ENCODE measurements around the gene MAPK8. TPM values are rescaled to one million over a fixed set of nuclear protein-coding genes. Genes with fewer than 3 reads are reported as not detected.

The MAPK8 gene
- total and polyA plus RNA-seq, 2 of the 4 experiments (the other 2 are of a cell fraction), result 41.5 to 54.7 TPM

GRCh38 chr10:48340734-48341133 lies 34.3 kb downstream of the MAPK8 start:
- Histone ChIP-seq H3K9me1 (ENCODE audit: insufficient read depth, low read length) (peaks cover 2% of the 10 kb centered on the region; the same call in 1 of the 2 replicates), H3K14ac (replicated peaks; ENCODE audit: low read depth, low read length) (no peak overlapping the region), H2BK120ac (ENCODE audit: low read depth, low read length) (no peak overlapping the region), H3K23ac (ENCODE audit: low read depth, low read length) (no peak overlapping the region), H3K27me3 (ENCODE audit: control insufficient read depth, insufficient read depth, low read length) (no peaks in the 10 kb centered on the region), H3K18ac (ENCODE audit: low read depth, low read length) (no peak overlapping the region), H3K36me3 (ENCODE audit: control insufficient read depth, insufficient read depth, low read length) (no peaks in the 10 kb centered on the region; the same call in 1 of the 2 replicates), H4K5ac (ENCODE audit: low read depth, low read length) (no peak overlapping the region), H3K4me3 (ENCODE audit: insufficient read depth, low read depth, low read length) (no peak overlapping the region), H3K4me1 (ENCODE audit: control insufficient read depth, insufficient read depth, low read length) (peaks cover 2% of the 10 kb centered on the region), H2BK15ac (ENCODE audit: low read depth, low read length) (no peak overlapping the region), H3K4ac (ENCODE audit: low read depth, low read length) (no peak overlapping the region), H2AK9ac (replicated peaks; ENCODE audit: low read depth, low read length, poor library complexity) (no peak overlapping the region), H3K9ac (ENCODE audit: low read depth, low read length) (no peak overlapping the region), H3K9me3 (ENCODE audit: control insufficient read depth, insufficient read depth, low read length) (peaks cover 2% of the 10 kb centered on the region; the same call in 1 of the 2 replicates), H4K20me1 (ENCODE audit: insufficient read depth, low read length) (peaks cover 20% of the 10 kb centered on the region; the same call in 1 of the 2 replicates), H3K79me1 (ENCODE audit: low read depth in 1 of 2, low read length in 2 of 2) (peaks cover 33 to 47% of the 10 kb centered on the region in 2 experiments), H4K8ac (ENCODE audit: low read depth in 2 of 2, low read length in 2 of 2) (no peak overlapping the region), H3K56ac (ENCODE audit: extremely low read depth, insufficient read depth, low read length) (no peak overlapping the region), H2BK20ac (ENCODE audit: low read depth, low read length) (no peak overlapping the region), H2BK5ac (ENCODE audit: low read depth, low read length, poor library complexity, severe bottlenecking) (no peak overlapping the region), H2AFZ (replicated peaks; ENCODE audit: low read length, poor library complexity) (no peak overlapping the region), H3K27ac (ENCODE audit: insufficient read depth, low read length) (no peak overlapping the region), H4K91ac (ENCODE audit: insufficient read depth, low read depth, low read length) (no peak overlapping the region), H2AK5ac (ENCODE audit: low read depth, low read length) (no peak overlapping the region), H3K4me2 (ENCODE audit: low read depth, low read length) (no peak overlapping the region)
- ChIA-PET CTCF (no interaction called here), POLR2A (ENCODE audit: unreplicated experiment) (no interaction called here)
- no peak for TF ChIP-seq RAD21 (IDR thresholded peaks at IDR 0.05; ENCODE audit: low read length)
- TF ChIP-seq SMC3 (IDR thresholded peaks at IDR 0.05; ENCODE audit: low read depth, low read length), result no peak
- no peak for TF ChIP-seq CTCF (conservative IDR thresholded peaks at IDR 0.05; ENCODE audit: low read depth, low read length)
- no peak for TF ChIP-seq POLR2A (IDR thresholded peaks at IDR 0.05; ENCODE audit: low read depth, low read length)
- TF ChIP-seq FOS (IDR thresholded peaks at IDR 0.05; ENCODE audit: low read depth, low read length), result no peak
- TF ChIP-seq MAZ (IDR thresholded peaks at IDR 0.05; ENCODE audit: borderline replicate concordance, low read depth, low read length), result no peak
- no peak for TF ChIP-seq CHD1 (IDR thresholded peaks at IDR 0.05; ENCODE audit: low read depth, low read length)
- TF ChIP-seq MAFK (IDR thresholded peaks at IDR 0.05; ENCODE audit: low read depth, low read length), result no peak
- no peak for TF ChIP-seq NFE2L2 (IDR thresholded peaks at IDR 0.05; ENCODE audit: low read depth, low read length)
- no peak for TF ChIP-seq RCOR1 (IDR thresholded peaks at IDR 0.05; ENCODE audit: insufficient replicate concordance, low read length)
- no peak for TF ChIP-seq ELK1 (IDR thresholded peaks at IDR 0.05; ENCODE audit: borderline replicate concordance, low read depth, low read length)
- no peak for TF ChIP-seq USF2 (IDR thresholded peaks at IDR 0.05; ENCODE audit: low read depth, low read length)
- no peak for TF ChIP-seq CEBPB (IDR thresholded peaks at IDR 0.05; ENCODE audit: low read depth, low read length)
- TF ChIP-seq RFX5 (IDR thresholded peaks at IDR 0.05; ENCODE audit: low read depth, low read length), result no peak
- TF ChIP-seq BHLHE40 (IDR thresholded peaks at IDR 0.05; ENCODE audit: low read depth, low read length), result no peak
- no peak for TF ChIP-seq MXI1 (IDR thresholded peaks at IDR 0.05; ENCODE audit: borderline replicate concordance, low read depth, low read length)
- intact Hi-C loops (cut with micrococcal nuclease) (no loop called here), dilution Hi-C loops (cut with HindIII; ENCODE audit: low sequenced_read_pairs, unreplicated experiment) (no loop called here), in situ Hi-C loops (cut with MboI; ENCODE audit: low sequenced_read_pairs) (no loop called here)
- DNase-seq (no peak), ATAC-seq (ENCODE audit: low read depth) (no peak)
- BruUV-seq (replicated peaks), result no TSS peak

Data from IMR-90 (cell line).